Spleen (tissue), 11 donors: Measurements from ENCODE around the gene CD300LG. TPM values are rescaled to one million over a fixed set of nuclear protein-coding genes. Genes with fewer than 3 reads are reported as not detected.
"Not testable (repeated sequence)": the region's sequence is repeated elsewhere in the genome, so short reads cannot be mapped to it uniquely, and the experiment has no call there.

Experiments used
- DNase-seq: peaks from one replicate; pipeline ENCODE4 v3.0.0-alpha.2; 2020
- H3K27ac ChIP-seq, 8 donors: fragments of 200-600 bp; sonication (generic) in 7 of 8; 1 replicate in 4 of 8; 2 replicates in 4 of 8; pipeline versions ENCODE4 v1.5.0 to v1.8.0; 2016 to 2021; ENCODE audit warnings: inconsistent platforms in 4 of 8, mild to moderate bottlenecking in 4 of 8, moderate library complexity in 1 of 8
- H3K27me3 ChIP-seq, 7 donors: fragments of 200-600 bp; sonication (generic) in 6 of 7; replicated peaks in 1 of 7; 1 replicate in 4 of 7; 2 replicates in 3 of 7; pipeline versions ENCODE4 v1.5.0 to v1.8.0; 2016 to 2021; ENCODE audit warnings: inconsistent platforms in 3 of 7, mild to moderate bottlenecking in 1 of 7
- H3K36me3 ChIP-seq, 6 donors: fragments of 200-600 bp; sonication (generic) in 5 of 6; 1 replicate in 4 of 6; 2 replicates in 2 of 6; pipeline versions ENCODE4 v1.5.0 to v1.8.0; 2016 to 2021; ENCODE audit warnings: inconsistent platforms in 2 of 6
- H3K4me1 ChIP-seq, 6 donors: fragments of 200-600 bp; sonication (generic) in 5 of 6; 1 replicate in 3 of 6; 2 replicates in 3 of 6; pipeline versions ENCODE4 v1.5.0 to v1.8.0; 2016 to 2021; ENCODE audit warnings: inconsistent platforms in 3 of 6
- H3K4me3 ChIP-seq, 8 donors: fragments of 200-600 bp; sonication (generic) in 7 of 8; 1 replicate in 4 of 8; 2 replicates in 4 of 8; pipeline versions ENCODE4 v1.5.0 to v1.8.0; 2016 to 2021; ENCODE audit warnings: inconsistent platforms in 4 of 8, mild to moderate bottlenecking in 4 of 8, moderate library complexity in 2 of 8
- H3K9me3 ChIP-seq, 8 donors: fragments of 200-600 bp; sonication (generic) in 7 of 8; 1 replicate in 4 of 8; 2 replicates in 4 of 8; pipeline versions ENCODE4 v1.5.0 to v1.8.0; 2016 to 2021; ENCODE audit warnings: inconsistent platforms in 4 of 8
- CTCF ChIP-seq, 11 experiments: fragments of 200-600 bp in 7 of 11; fragments of 450-650 bp in 4 of 11; sonication (generic) in 4 of 11; IDR thresholded peaks in 8 of 11; conservative IDR thresholded peaks in 3 of 11; 1 replicate in 7 of 11; 2 replicates in 4 of 11; pipeline versions ENCODE4 v1.4.0 to v1.8.0; 2016 to 2021; ENCODE audit warnings: antibody characterized with exemption in 11 of 11, inconsistent platforms in 4 of 11, mild to moderate bottlenecking in 1 of 11
- POLR2A ChIP-seq, 3 donors: fragments of 450-650 bp; IDR thresholded peaks; one replicate each; pipeline ENCODE4 v1.5.1; 2017; ENCODE audit warnings: antibody characterized with exemption in 3 of 3, mild to moderate bottlenecking in 1 of 3
- POLR2AphosphoS5 ChIP-seq, 3 donors: sonication (generic); formaldehyde crosslinking; IDR thresholded peaks; one replicate each; pipeline ENCODE4 v1.5.1; 2017; ENCODE audit warnings: antibody characterized with exemption in 3 of 3
- WGBS, 5 donors: extraction: QIAGEN DNeasy Blood & Tissue Kit in 3 of 5; methylation state at CpG; one replicate each; pipeline versions ENCODE4 v1.1.5 to v1.1.7; 2013 to 2018; 5-methylcytosine and 5-hydroxymethylcytosine counted together
- intact Hi-C: fragments of 100-400 bp; cut with DNase I; formaldehyde crosslinking; loops from one replicate; pipeline ENCODE4 v1.15.0; 2023; ENCODE audit warnings: low total_unique reads
- polyA plus RNA-seq, 3 donors: library from polyadenylated mRNA; stranded (reverse); fragments of 200-250 nt; gene quantifications; one replicate each; pipeline ENCODE4 v1.2.1, GENCODE V29; 2013
- total RNA-seq, 7 donors: library from RNA; depleted of rRNA in 3 of 7; stranded (reverse); fragments of >200 nt in 3 of 7; fragmentation: NEBNext Ultra II Directional in 4 of 7; extraction: Animal tissue kit (Norgen Biotek cat#: 25700) in 4 of 7; gene quantifications; one replicate each; pipeline versions ENCODE4 v1.1.0 to v1.2.1, GENCODE V29; 2016 to 2021
- donor health status: healthy with polysubstance abuse.
- donor health status: DM: no; HTN: no; CAD: no; lungs with moderate emphysema.
- donor health status: DM: no; HTN: no; CAD: no.
- donor health status: Bipolar disorder and iron deficiency.
- donor health status: healthy.
- donor health status: DM: no; HTN: no; CAD: no.
- donor health status: DM: yes; HTN: yes; CAD: no.

The CD300LG gene
- total and polyA plus RNA-seq, 10 donors, result 0.33 to 5.3 (median 2.2) TPM

- H3K27ac ChIP-seq, result no peak overlapping the region
- H3K4me1 ChIP-seq, result no peaks in the 10 kb centered on the region
- H3K9me3 ChIP-seq, result no peaks in the 10 kb centered on the region
- H3K27me3 ChIP-seq, result peaks cover 0 to 5% (median 0%) of the 10 kb centered on the region in 7 donors
- intact Hi-C loops, result no loop called here
- no peak for TF ChIP-seq POLR2A (IDR thresholded peaks at IDR 0.05)
- no peak overlapping the region for H3K4me3 ChIP-seq
- H3K36me3 ChIP-seq, result no peaks in the 10 kb centered on the region
- WGBS, 5 donors, result 95 to 100% (median 97%) methylated on average over 1 of the region's 1 CpG
- no peak for DNase-seq
Observed at GRCh38 chr17:43890240-43890639, 43.3 kb downstream of the CD300LG start.

GRCh38 chr17:43891851-43892646, 45.1 kb downstream of the CD300LG start:
- H3K27ac ChIP-seq, result no peak overlapping the region
- 85 to 92% (median 90%) methylated on average over 5 of the region's 5 CpGs for WGBS, 5 donors
- no peak for TF ChIP-seq POLR2A (IDR thresholded peaks at IDR 0.05)
- no peak for TF ChIP-seq POLR2AphosphoS5 (IDR thresholded peaks at IDR 0.05)
- TF ChIP-seq CTCF (IDR thresholded peaks at IDR 0.05 in 8 of 11, conservative IDR thresholded peaks at IDR 0.05 in 3 of 11), result no peak
- peaks cover 0 to 16% (median 0%) of the 10 kb centered on the region in 7 donors for H3K27me3 ChIP-seq
- intact Hi-C loops, result no loop called here
- H3K36me3 ChIP-seq, result no peaks in the 10 kb centered on the region
- no peak for DNase-seq
- H3K4me3 ChIP-seq, result no peak overlapping the region
- H3K9me3 ChIP-seq, result no peaks in the 10 kb centered on the region
- H3K4me1 ChIP-seq, result no peaks in the 10 kb centered on the region

GRCh38 chr17:43892647-43892952, 45.6 kb downstream of the CD300LG start:
- no peak for TF ChIP-seq CTCF (IDR thresholded peaks at IDR 0.05 in 8 of 11, conservative IDR thresholded peaks at IDR 0.05 in 3 of 11)
- TF ChIP-seq POLR2AphosphoS5 (IDR thresholded peaks at IDR 0.05), result no peak
- no peak for TF ChIP-seq POLR2A (IDR thresholded peaks at IDR 0.05)
- H3K9me3 ChIP-seq, result no peaks in the 10 kb centered on the region
- no peak overlapping the region for H3K27ac ChIP-seq
- H3K4me3 ChIP-seq, result no peak overlapping the region
- 51 to 65% (median 59%) methylated on average over 4 of the region's 4 CpGs for WGBS, 5 donors
- peaks cover 0 to 17% (median 0%) of the 10 kb centered on the region in 7 donors for H3K27me3 ChIP-seq
- H3K36me3 ChIP-seq, result no peaks in the 10 kb centered on the region
- intact Hi-C loops, result no loop called here
- H3K4me1 ChIP-seq, result no peaks in the 10 kb centered on the region
- no peak for DNase-seq

- H3K4me3 ChIP-seq, H3K36me3 ChIP-seq, intact Hi-C loops, H3K9me3 ChIP-seq, DNase-seq, H3K27ac ChIP-seq, H3K4me1 ChIP-seq: not testable (repeated sequence)
- peaks cover 0 to 29% (median 2%) of the 10 kb centered on the region in 7 donors for H3K27me3 ChIP-seq
- WGBS, 5 donors, result 75 to 97% (median 89%) methylated on average over 4 of the region's 4 CpGs
Observed at GRCh38 chr17:43894494-43894893, 47.5 kb downstream of the CD300LG start.

- WGBS, 5 donors, result 72 to 95% (median 89%) methylated on average over 3 of the region's 3 CpGs
- intact Hi-C loops, result no loop called here
- H3K4me3 ChIP-seq, result no peak overlapping the region
Observed at GRCh38 chr17:43897831-43898230, 50.9 kb downstream of the CD300LG start.

More at GRCh38 chr17:43897831-43898230, 50.9 kb downstream of the CD300LG start:
- Histone ChIP-seq H3K27ac (no peak overlapping the region), H3K36me3 (no peaks in the 10 kb centered on the region), H3K9me3 (no peaks in the 10 kb centered on the region), H3K27me3 (peaks cover 0 to 63% (median 19%) of the 10 kb centered on the region in 7 donors), H3K4me1 (peaks cover 5 to 15% (median 14%) of the 10 kb centered on the region in 6 donors)
- no peak for TF ChIP-seq POLR2AphosphoS5 (IDR thresholded peaks at IDR 0.05)
- TF ChIP-seq POLR2A (IDR thresholded peaks at IDR 0.05), result no peak
- no peak for TF ChIP-seq CTCF (IDR thresholded peaks at IDR 0.05 in 8 of 11, conservative IDR thresholded peaks at IDR 0.05 in 3 of 11)
- DNase-seq, result no peak
